HEK293 (cell line): ENCODE data around the gene RAC2.

Experiments
- TCF7L2 ChIP-seq: IDR thresholded peaks from 2 replicates; pipeline ENCODE4 v1.6.1; 2011; ENCODE audit warnings: low read depth, mild to moderate bottlenecking, inconsistent platforms, low read length, moderate library complexity, borderline replicate concordance
- TF ChIP-seq, protein P1 (sequence below): fragments of 450-650 bp; IDR thresholded peaks from 2 replicates; pipeline ENCODE4 v1.5.1; 2018; ENCODE audit warnings: missing biosample characterization, mild to moderate bottlenecking, missing genetic modification characterization
- TF ChIP-seq, protein P2 (sequence below): fragments of 450-650 bp; formaldehyde crosslinking; IDR thresholded peaks from 2 replicates; pipeline ENCODE4 v1.5.1; 2017; ENCODE audit warnings: missing biosample characterization, mild to moderate bottlenecking, missing genetic modification characterization, moderate library complexity

DNA sequence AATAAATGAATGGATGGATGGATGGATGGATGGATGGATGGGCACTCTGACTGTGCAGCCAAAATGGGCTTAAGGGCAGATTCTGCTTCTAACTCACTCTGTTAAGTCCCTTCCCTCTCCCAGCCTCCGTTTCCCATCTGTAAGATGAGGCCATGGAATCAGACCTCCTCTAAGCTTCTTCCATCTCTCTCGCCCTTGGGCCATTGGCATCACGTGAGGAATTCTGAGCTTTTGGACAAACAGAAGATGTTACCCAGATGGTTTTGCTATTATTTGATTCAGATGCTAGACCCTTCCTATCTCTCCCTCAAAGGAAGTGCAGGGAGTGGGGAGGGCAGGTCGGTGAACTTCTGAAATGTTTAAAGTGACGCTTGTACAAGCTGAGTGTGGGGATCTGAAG is 34.2 kb upstream of the RAC2 start:
- TF ChIP-seq, protein P1, sequence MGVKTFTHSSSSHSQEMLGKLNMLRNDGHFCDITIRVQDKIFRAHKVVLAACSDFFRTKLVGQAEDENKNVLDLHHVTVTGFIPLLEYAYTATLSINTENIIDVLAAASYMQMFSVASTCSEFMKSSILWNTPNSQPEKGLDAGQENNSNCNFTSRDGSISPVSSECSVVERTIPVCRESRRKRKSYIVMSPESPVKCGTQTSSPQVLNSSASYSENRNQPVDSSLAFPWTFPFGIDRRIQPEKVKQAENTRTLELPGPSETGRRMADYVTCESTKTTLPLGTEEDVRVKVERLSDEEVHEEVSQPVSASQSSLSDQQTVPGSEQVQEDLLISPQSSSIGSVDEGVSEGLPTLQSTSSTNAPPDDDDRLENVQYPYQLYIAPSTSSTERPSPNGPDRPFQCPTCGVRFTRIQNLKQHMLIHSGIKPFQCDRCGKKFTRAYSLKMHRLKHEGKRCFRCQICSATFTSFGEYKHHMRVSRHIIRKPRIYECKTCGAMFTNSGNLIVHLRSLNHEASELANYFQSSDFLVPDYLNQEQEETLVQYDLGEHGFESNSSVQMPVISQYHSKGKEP (tag by site-specific recombination) = no peak
- TF ChIP-seq, protein P2, sequence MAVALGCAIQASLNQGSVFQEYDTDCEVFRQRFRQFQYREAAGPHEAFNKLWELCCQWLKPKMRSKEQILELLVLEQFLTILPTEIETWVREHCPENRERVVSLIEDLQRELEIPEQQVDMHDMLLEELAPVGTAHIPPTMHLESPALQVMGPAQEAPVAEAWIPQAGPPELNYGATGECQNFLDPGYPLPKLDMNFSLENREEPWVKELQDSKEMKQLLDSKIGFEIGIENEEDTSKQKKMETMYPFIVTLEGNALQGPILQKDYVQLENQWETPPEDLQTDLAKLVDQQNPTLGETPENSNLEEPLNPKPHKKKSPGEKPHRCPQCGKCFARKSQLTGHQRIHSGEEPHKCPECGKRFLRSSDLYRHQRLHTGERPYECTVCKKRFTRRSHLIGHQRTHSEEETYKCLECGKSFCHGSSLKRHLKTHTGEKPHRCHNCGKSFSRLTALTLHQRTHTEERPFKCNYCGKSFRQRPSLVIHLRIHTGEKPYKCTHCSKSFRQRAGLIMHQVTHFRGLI (tag by site-specific recombination) = no peak
- no peak for TF ChIP-seq TCF7L2
